Limb (tissue), 2 donors: ENCODE data around the gene TTC1.
"Not testable (repeated sequence)": the region's sequence is repeated elsewhere in the genome, so short reads cannot be mapped to it uniquely, and the experiment has no call there.

Experiments
- DNase-seq, 2 donors: peaks; one replicate each; pipeline ENCODE4 v3.0.0-alpha.2; 2016; ENCODE audit errors: extremely low spot score in 2 of 2

Gene TTC1

DNA sequence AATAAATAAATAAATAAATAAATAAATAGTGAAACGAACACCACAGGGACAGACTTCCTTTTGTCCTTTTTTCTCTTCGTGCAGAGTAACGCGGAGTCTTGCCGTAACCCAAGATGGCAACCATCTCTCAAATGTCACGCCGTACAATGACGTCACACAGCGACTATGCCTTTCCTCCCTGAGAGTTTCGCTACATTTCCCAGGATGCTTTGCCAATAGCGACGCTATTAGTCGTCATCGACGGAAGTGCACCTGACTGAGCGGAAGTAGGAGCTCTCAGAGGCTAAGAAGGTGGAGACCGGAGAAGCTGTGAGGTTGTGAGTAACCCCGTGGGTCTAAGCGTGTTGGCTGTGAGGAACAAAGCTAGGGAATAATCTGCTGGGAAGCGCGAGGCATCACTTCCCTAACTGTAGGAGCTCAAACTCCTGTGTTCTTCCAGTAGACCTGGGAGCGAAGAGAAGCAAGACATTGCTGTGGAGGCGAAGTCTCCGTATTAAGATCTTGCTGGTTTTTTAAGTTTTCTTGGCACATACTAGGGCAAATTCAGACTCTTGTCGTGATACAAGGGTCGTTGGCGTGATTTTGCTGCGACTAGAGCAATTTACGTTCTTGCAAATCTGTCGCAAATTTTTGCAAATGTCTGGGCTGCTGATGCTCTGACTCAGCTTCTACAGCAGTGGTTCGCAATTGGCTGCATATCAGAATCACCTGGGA lies at the start of gene TTC1:
Gene TTC1, plus strand, starts transcription at position 263 of the 714 bp plus-strand sequence. CDS start 1,390 bp downstream, outside the sequence.
- DNase-seq, result peak; percentile 93 to 99

GRCh38 chr5:159961176-159962160 lies 47.5 kb upstream of the TTC1 start:
- DNase-seq, result no peak

GRCh38 chr5:159962214-159962613 lies 46.7 kb upstream of the TTC1 start:
- DNase-seq, result no peak

GRCh38 chr5:159963935-159964334 lies 45.0 kb upstream of the TTC1 start:
- no peak for DNase-seq

- peak; percentile 54 to 71 for DNase-seq
Observed at GRCh38 chr5:159965031-159965837, 43.7 kb upstream of the TTC1 start.

GRCh38 chr5:159965838-159966128 lies 43.2 kb upstream of the TTC1 start:
- DNase-seq, result not testable (repeated sequence)

DNA sequence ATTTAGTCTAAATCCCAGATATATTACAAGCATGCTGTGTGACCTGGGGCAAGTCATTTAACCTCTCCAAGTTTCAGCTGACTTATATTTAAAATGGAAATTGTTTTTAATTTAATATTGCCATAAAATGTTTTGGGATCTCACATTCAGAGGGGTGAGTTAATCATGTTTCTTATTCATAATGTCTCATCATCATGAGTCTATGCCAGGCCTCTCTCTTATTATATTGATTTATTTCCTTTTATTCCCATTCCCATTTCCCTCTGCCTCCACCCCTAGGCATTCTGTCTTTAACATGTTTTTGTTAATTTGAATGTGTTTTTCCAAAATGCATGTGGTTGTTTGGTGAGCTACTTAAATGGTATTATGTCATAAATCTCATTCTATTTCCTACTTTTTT lies 39.0 kb upstream of the TTC1 start:
- no peak for DNase-seq

DNA sequence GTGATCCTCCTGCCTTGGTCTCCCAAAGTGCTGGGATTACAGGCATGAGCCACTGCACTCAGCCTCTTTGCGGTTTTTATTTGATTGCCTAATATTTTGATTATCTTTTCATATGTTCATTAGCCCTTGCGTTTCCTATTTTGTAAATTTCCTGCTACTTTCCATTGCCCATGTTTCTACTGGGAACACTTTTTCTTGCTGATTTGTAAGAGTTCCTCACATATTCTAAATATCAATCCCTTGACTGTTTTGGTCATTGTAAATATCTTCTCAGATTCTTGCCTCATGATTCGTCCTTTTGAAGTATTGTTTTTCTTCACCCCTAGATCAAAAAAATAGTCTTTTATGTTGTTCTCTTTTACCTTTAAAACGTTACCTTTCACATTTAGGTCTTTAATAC lies 37.9 kb upstream of the TTC1 start:
- DNase-seq, result no peak

DNA sequence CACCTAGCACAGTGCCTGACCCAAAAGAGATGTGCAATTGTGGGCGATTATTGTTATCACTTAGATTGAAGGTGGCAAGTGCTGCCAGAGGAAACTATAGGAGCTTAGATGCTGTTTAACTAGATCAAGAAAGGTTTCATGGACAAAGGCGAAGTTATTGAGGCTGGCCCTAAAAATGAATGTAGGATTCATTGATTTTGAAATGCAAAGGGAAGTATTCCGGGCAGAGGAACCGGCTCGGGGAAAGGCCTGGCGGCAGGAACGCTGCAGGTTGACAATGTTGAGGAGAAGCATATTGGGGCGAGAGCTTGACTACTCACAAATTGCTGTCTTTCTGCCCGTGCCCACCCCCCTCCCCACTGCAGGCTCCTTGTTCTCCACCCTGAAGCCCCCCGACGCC lies 37.4 kb upstream of the TTC1 start:
- DNase-seq, result no peak

- DNase-seq, result peak in 1 of 2 donors; percentile 55
Observed at GRCh38 chr5:159971931-159972461, 36.9 kb upstream of the TTC1 start.

DNA sequence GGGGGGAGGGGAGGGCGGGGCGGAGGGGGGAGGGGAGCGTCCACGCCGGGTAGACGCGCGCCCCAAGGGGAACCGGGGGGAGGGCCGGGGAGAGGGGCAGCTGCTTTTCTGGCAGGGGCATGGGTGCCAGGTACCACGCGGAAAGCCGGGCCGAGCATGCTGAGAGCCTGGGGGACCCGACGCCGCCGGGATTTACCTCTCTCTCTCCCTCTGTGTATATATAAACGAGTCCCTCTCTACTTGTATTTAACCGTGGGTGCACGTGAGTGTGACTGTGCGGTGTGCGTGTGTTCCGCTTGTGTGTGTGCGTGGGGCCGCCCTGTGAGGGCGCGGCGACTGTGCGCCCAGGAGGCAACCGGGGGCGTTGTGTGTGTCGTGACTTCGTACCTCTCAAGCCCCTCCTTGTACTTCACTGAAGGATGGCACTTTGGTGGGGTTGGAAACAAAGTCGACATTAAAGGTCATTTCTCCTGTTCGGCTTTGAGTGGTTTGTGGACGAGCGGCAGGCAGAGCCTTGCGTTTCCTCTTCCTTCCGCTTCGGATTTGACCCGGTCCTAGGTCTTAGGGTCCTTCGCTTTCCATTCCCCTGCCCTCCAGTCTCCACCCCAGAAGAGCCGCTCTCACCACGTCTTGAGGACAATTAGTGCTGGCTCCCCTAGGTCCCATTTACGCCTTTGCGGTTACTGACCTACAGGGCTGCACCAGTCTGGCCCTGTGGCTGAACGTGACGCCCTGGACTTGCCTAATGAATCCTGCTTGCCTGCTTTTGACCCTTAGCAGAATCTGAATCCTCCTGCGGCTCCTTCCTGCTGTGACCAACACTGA lies 36.2 kb upstream of the TTC1 start:
- no peak for DNase-seq

DNA sequence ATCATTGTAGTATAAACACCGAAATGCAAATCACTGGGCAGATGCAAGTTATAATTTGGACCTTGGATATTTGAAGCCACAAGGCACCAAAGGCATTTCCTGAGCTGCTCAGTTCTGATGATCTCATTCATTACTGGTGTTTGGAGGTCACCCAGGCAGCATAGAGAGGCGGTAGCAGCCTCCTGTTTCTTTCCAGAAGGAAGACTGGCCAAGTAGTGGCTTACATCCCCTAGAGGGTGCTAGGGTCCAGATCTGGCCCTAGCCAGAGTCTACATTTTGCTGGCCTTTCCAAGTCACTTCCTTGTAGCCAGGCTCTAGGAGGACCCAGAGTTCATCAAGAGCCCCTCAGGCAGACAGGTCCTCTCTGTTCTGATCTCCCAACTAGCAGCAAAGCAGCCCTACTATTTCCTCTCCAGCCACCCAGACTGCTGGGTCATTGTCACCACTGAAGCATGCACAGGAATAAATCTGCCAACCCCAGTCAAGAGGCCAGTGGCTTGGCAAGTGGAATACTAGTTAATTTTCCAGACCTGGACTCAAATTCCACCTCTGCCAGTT lies 33.4 kb upstream of the TTC1 start:
- DNase-seq, result no peak

DNA sequence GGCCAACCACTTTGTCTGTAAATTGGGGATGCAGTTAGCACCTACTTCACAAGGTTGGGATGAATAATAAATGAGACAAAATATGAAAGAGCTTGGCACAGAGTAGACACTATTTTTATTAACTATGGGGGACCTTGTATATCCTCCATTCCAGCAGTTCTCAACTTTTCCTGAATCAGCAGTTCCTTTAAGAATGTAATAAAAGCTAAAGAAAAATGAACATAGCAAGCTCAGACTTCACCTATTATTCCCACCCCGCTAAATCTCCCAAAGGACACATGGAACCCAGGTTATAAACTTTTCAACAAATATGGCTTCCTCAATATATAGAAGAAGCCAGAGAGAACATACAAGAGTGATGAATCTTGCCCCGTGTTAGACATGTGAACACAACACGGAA lies 32.0 kb upstream of the TTC1 start:
- no peak for DNase-seq

- no peak for DNase-seq
Observed at GRCh38 chr5:159978358-159978757, 30.6 kb upstream of the TTC1 start.

DNA sequence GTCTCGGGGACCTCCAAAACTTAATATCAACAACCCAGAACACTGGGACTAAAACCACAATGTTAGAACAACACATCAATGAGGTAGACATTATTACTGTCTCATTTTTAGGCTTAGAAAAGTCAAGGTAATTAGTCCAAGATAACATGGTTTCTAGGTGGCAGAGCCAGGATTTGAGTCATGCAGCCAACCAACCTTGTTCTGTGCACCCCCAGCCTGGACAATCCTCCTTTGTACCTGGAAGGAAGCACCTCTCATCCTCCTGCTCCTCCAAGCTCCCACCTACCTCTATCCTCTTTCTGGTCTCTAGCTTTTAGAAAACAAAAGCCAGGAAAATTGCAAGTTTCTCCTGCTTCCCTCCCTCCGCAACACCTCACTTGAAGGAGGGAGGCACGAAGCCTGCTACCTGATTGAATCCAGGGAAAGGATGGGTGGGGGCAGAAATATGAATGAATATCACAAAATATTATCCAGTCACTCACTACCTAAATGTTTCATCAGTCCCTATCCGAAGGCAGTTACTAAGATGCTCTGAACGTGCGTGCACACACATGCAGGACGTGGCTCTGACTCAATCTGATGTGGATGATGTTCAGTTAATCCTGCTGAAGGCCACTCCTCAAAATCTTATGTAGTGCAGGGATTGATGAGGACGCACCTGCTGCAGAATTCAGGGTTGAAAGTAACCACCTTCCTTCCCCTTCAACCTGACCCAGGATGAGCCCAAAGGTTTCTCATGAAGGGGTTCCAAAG lies 26.3 kb upstream of the TTC1 start:
- no peak for DNase-seq

- DNase-seq, result peak; percentile 32 to 85
Observed at GRCh38 chr5:159987031-159987674, 21.8 kb upstream of the TTC1 start.

GRCh38 chr5:159990506-159990905 lies 18.4 kb upstream of the TTC1 start:
- no peak for DNase-seq

- DNase-seq, result no peak
Observed at GRCh38 chr5:159992566-159992965, 16.4 kb upstream of the TTC1 start.

DNA sequence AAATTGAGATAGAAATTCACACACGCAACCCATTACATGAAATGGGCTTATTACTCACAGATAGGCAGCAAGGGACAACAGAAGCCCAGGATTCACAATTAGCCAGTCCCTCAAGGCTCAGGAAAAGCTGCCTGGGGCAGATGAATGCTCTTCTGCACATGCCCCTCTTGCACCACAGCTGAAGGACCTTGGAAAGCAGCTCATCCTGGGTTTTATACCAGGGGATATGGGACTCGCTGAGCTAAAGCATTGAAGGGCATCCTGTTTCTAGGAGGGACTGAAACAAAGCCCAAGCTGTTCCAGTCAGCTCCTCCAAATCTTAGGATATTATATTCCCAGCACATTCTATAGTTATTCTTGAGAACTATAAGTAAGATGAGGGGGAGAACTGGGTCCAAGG lies 15.7 kb upstream of the TTC1 start:
- DNase-seq, result no peak
